Suprapubic skin (tissue), 4 donors: ENCODE results near the gene IL17B.

Source experiments
- CTCF ChIP-seq, 2 donors: fragments of 200-600 bp in 1 of 2; fragments of 450-650 bp in 1 of 2; sonication (generic) in 1 of 2; IDR thresholded peaks; one replicate each; pipeline ENCODE4 v1.5.1; 2016 to 2019; ENCODE audit warnings: antibody characterized with exemption in 2 of 2, mild to moderate bottlenecking in 1 of 2, moderate library complexity in 1 of 2
- EP300 ChIP-seq: sonication (generic); formaldehyde crosslinking; IDR thresholded peaks from one replicate; pipeline ENCODE4 v1.6.1; 2017; ENCODE audit warnings: antibody characterized with exemption
- POLR2A ChIP-seq, 2 donors: fragments of 450-650 bp; IDR thresholded peaks; one replicate each; pipeline ENCODE4 v1.6.1; 2017; ENCODE audit warnings: antibody characterized with exemption in 2 of 2, mild to moderate bottlenecking in 2 of 2, moderate library complexity in 2 of 2
- POLR2AphosphoS5 ChIP-seq, 3 donors: sonication (generic); formaldehyde crosslinking; IDR thresholded peaks; one replicate each; pipeline ENCODE4 v1.6.1; 2017; ENCODE audit warnings: antibody characterized with exemption in 3 of 3

- no peak for TF ChIP-seq CTCF (IDR thresholded peaks at IDR 0.05)
- TF ChIP-seq POLR2A (IDR thresholded peaks at IDR 0.05): no peak
- no peak for TF ChIP-seq EP300
- TF ChIP-seq POLR2AphosphoS5 (IDR thresholded peaks at IDR 0.05): no peak
Observed at GRCh38 chr5:149407323-149408251, 28.5 kb upstream of the IL17B start.
